Neutrophil (primary cell): ENCODE data around the gene NWD2.

Experiments
- H3K27ac ChIP-seq: fragments of 200-600 bp; sonication (generic); 2 replicates; pipeline ENCODE4 v1.5.1; 2016; ENCODE audit warnings: mild to moderate bottlenecking, moderate library complexity
- H3K27me3 ChIP-seq: fragments of 200-600 bp; sonication (generic); 2 replicates; pipeline ENCODE4 v1.6.0; 2016; ENCODE audit warnings: mild to moderate bottlenecking
- H3K36me3 ChIP-seq: fragments of 200-600 bp; sonication (generic); 2 replicates; pipeline ENCODE4 v1.5.1; 2017
- H3K4me1 ChIP-seq, 2 experiments: fragments of 200-600 bp in 1 of 2; sonication (generic) in 1 of 2; 1 replicate in 1 of 2; 2 replicates in 1 of 2; pipeline versions ENCODE4 v1.5.1 to v1.6.1; 2013 to 2016; ENCODE audit warnings: low read depth in 1 of 2, low read length in 1 of 2, mild to moderate bottlenecking in 1 of 2, moderate library complexity in 1 of 2; ENCODE audit not compliant: control insufficient read depth in 1 of 2, insufficient read depth in 1 of 2
- H3K4me3 ChIP-seq, 2 experiments: fragments of 200-600 bp in 1 of 2; sonication (generic) in 1 of 2; 1 replicate in 1 of 2; 2 replicates in 1 of 2; pipeline ENCODE4 v1.5.1; 2013 to 2016; ENCODE audit warnings: low read depth in 1 of 2, low read length in 1 of 2, mild to moderate bottlenecking in 1 of 2, moderate library complexity in 1 of 2
- H3K9me3 ChIP-seq: fragments of 200-600 bp; sonication (generic); 2 replicates; pipeline ENCODE4 v1.5.1; 2016
- CTCF ChIP-seq: fragments of 200-600 bp; sonication (generic); IDR thresholded peaks from 2 replicates; pipeline ENCODE4 v1.5.1; 2016; ENCODE audit warnings: antibody characterized with exemption

Gene NWD2

GRCh38 chr4:37464373-37465128 lies 220.0 kb downstream of the NWD2 start:
- TF ChIP-seq CTCF = no peak
- Histone ChIP-seq H3K4me3 (no peak overlapping the region), H3K27me3 (peaks cover 16% of the 10 kb centered on the region), H3K27ac (no peak overlapping the region), H3K36me3 (no peaks in the 10 kb centered on the region), H3K4me1 (no peaks in the 10 kb centered on the region), H3K9me3 (no peaks in the 10 kb centered on the region)

- TF ChIP-seq CTCF = no peak
- H3K27me3 ChIP-seq = peaks cover 23% of the 10 kb centered on the region
- H3K27ac ChIP-seq = no peak overlapping the region
- no peaks in the 10 kb centered on the region for H3K4me1 ChIP-seq
- H3K4me3 ChIP-seq = no peak overlapping the region
- H3K36me3 ChIP-seq = no peaks in the 10 kb centered on the region
- no peaks in the 10 kb centered on the region for H3K9me3 ChIP-seq
These were observed 220.8 kb downstream of the NWD2 start for GRCh38 chr4:37465296-37465695.

GRCh38 chr4:37465845-37466244 lies 221.3 kb downstream of the NWD2 start:
- no peak for TF ChIP-seq CTCF
- H3K4me1 ChIP-seq = no peaks in the 10 kb centered on the region

GRCh38 chr4:37467223-37467622 lies 222.7 kb downstream of the NWD2 start:
- H3K9me3 ChIP-seq = no peaks in the 10 kb centered on the region
- H3K27ac ChIP-seq = no peak overlapping the region
- H3K27me3 ChIP-seq = peaks cover 33% of the 10 kb centered on the region
- no peak overlapping the region for H3K4me3 ChIP-seq
- no peak for TF ChIP-seq CTCF
- no peaks in the 10 kb centered on the region for H3K36me3 ChIP-seq
- no peaks in the 10 kb centered on the region for H3K4me1 ChIP-seq

More at GRCh38 chr4:37465845-37466244, 221.3 kb downstream of the NWD2 start:
- Histone ChIP-seq H3K27me3 (peaks cover 29% of the 10 kb centered on the region), H3K9me3 (no peaks in the 10 kb centered on the region), H3K36me3 (no peaks in the 10 kb centered on the region), H3K27ac (no peak overlapping the region), H3K4me3 (no peak overlapping the region)

GRCh38 chr4:37467824-37468223 lies 223.3 kb downstream of the NWD2 start:
- TF ChIP-seq CTCF = no peak
- H3K4me3 ChIP-seq = no peak overlapping the region
- H3K27ac ChIP-seq = no peak overlapping the region
- H3K27me3 ChIP-seq = peaks cover 35% of the 10 kb centered on the region
- H3K9me3 ChIP-seq = no peaks in the 10 kb centered on the region
- H3K36me3 ChIP-seq = no peaks in the 10 kb centered on the region
- no peaks in the 10 kb centered on the region for H3K4me1 ChIP-seq
